Smooth muscle cell (in vitro differentiated cells): ENCODE measurements around the gene SLC6A8. TPM values are rescaled to one million over a fixed set of nuclear protein-coding genes. Genes with fewer than 3 reads are reported as not detected.
"Not testable (repeated sequence)": the region's sequence is repeated elsewhere in the genome, so short reads cannot be mapped to it uniquely, and the experiment has no call there.

ENCODE experiments used
- DNase-seq: peaks from one replicate; lab custom pipeline; 2025; ENCODE audit not compliant: unreplicated experiment; lab: John Stamatoyannopoulos, UW
- H2AFZ ChIP-seq: fragments of 200-600 bp; sonication (generic); 2 replicates; pipeline ENCODE4 v1.6.0; 2016; ENCODE audit warnings: antibody characterized with exemption, low read depth, mild to moderate bottlenecking
- H3F3A ChIP-seq: fragments of 200-600 bp; sonication (generic); 2 replicates; pipeline ENCODE4 v1.6.0; 2017; ENCODE audit warnings: antibody characterized with exemption, low read depth
- H3K27ac ChIP-seq: fragments of 200-600 bp; sonication (generic); 2 replicates; pipeline ENCODE4 v1.5.1; 2016; ENCODE audit warnings: low read depth, mild to moderate bottlenecking
- H3K27me3 ChIP-seq: fragments of 200-600 bp; sonication (generic); 2 replicates; pipeline ENCODE4 v1.6.1; 2016; ENCODE audit warnings: low read depth, mild to moderate bottlenecking
- H3K36me3 ChIP-seq: fragments of 200-600 bp; sonication (generic); 2 replicates; pipeline ENCODE4 v1.5.1; 2016; ENCODE audit warnings: low read depth
- H3K4me1 ChIP-seq: fragments of 200-600 bp; sonication (generic); 2 replicates; pipeline ENCODE4 v1.5.1; 2016; ENCODE audit warnings: low read depth
- H3K4me2 ChIP-seq: fragments of 200-600 bp; sonication (generic); 2 replicates; pipeline ENCODE4 v1.6.0; 2016; ENCODE audit warnings: mild to moderate bottlenecking
- H3K4me3 ChIP-seq: fragments of 200-600 bp; sonication (generic); 2 replicates; pipeline ENCODE4 v1.5.1; 2016; ENCODE audit warnings: mild to moderate bottlenecking
- H3K79me2 ChIP-seq: fragments of 200-600 bp; sonication (generic); 2 replicates; pipeline ENCODE4 v1.6.0; 2016; ENCODE audit warnings: low read depth, mild to moderate bottlenecking
- H3K9ac ChIP-seq: fragments of 200-600 bp; sonication (generic); 2 replicates; pipeline ENCODE4 v1.6.0; 2016; ENCODE audit warnings: low read depth
- H3K9me3 ChIP-seq: fragments of 200-600 bp; sonication (generic); replicated peaks from 2 replicates; pipeline ENCODE4 v1.5.1; 2016; ENCODE audit warnings: low read depth
- H4K20me1 ChIP-seq: fragments of 200-600 bp; sonication (generic); 2 replicates; pipeline ENCODE4 v1.6.0; 2016; ENCODE audit warnings: low read depth
- WGBS: methylation state at CpG from one replicate; pipeline ENCODE4 v1.1.7; 2016; ENCODE audit warnings: low lambda C conversion rate; 5-methylcytosine and 5-hydroxymethylcytosine counted together
- polyA plus RNA-seq: library from polyadenylated mRNA; unstranded; fragments of >200 nt; fragmentation: Nextera tagmentation; extraction: Ambion mirVana; gene quantifications from 2 replicates; pipeline ENCODE4 v1.2.1, GENCODE V29; 2016
- total RNA-seq: library from RNA; depleted of rRNA; stranded (reverse); fragments of >200 nt; gene quantifications from 2 replicates; pipeline ENCODE4 v1.2.3, GENCODE V29; 2014
- TF ChIP-seq, protein P1 (sequence below): fragments of 200-600 bp; sonication (generic); IDR thresholded peaks from 2 replicates; pipeline ENCODE4 v1.5.1; 2017; ENCODE audit warnings: borderline replicate concordance, mild to moderate bottlenecking, antibody characterized with exemption; ENCODE audit not compliant: insufficient read depth, poor library complexity, severe bottlenecking

SLC6A8 gene
- total and polyA plus RNA-seq, 2 experiments from 2014 or later = 45.2 to 98.1 TPM

DNA sequence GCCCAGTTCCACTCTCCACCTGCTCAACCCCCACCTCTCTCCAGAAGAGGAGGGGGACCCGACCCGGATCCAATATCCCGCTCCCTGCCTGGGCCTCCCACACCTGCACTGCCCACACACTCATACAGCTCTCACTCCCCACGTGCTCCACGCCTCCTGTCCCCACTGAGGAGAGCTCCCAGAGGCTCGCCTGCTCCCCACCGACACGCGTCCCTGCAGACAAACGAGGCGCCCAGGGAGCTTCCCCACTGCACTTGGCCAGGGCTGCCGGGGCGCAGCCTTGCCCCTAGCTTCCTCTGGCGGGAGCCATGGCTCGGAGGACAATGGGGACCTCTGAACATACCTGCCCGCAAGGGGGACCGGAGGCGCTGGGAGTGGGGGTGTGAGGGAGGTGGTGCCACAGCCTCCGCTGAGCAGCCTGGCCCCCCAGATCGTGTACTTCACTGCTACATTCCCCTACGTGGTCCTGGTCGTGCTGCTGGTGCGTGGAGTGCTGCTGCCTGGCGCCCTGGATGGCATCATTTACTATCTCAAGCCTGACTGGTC lies 5.0 kb downstream of the SLC6A8 start:
- no peaks in the 10 kb centered on the region for H3K36me3 ChIP-seq
- H2AFZ ChIP-seq = no peak overlapping the region
- DNase-seq = no peak
- no peaks in the 10 kb centered on the region for H3F3A ChIP-seq
- H4K20me1 ChIP-seq = peaks cover 27% of the 10 kb centered on the region
- TF ChIP-seq, protein P1, sequence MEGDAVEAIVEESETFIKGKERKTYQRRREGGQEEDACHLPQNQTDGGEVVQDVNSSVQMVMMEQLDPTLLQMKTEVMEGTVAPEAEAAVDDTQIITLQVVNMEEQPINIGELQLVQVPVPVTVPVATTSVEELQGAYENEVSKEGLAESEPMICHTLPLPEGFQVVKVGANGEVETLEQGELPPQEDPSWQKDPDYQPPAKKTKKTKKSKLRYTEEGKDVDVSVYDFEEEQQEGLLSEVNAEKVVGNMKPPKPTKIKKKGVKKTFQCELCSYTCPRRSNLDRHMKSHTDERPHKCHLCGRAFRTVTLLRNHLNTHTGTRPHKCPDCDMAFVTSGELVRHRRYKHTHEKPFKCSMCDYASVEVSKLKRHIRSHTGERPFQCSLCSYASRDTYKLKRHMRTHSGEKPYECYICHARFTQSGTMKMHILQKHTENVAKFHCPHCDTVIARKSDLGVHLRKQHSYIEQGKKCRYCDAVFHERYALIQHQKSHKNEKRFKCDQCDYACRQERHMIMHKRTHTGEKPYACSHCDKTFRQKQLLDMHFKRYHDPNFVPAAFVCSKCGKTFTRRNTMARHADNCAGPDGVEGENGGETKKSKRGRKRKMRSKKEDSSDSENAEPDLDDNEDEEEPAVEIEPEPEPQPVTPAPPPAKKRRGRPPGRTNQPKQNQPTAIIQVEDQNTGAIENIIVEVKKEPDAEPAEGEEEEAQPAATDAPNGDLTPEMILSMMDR = no peak
- H3K9me3 ChIP-seq = no peaks in the 10 kb centered on the region
- 89% methylated on average over 24 of the region's 24 CpGs for WGBS
- no peak overlapping the region for H3K9ac ChIP-seq
- no peak overlapping the region for H3K4me3 ChIP-seq
- no peaks in the 10 kb centered on the region for H3K4me1 ChIP-seq
- H3K4me2 ChIP-seq = no peak overlapping the region
- no peaks in the 10 kb centered on the region for H3K79me2 ChIP-seq
- H3K27ac ChIP-seq = no peak overlapping the region
- no peaks in the 10 kb centered on the region for H3K27me3 ChIP-seq

DNA sequence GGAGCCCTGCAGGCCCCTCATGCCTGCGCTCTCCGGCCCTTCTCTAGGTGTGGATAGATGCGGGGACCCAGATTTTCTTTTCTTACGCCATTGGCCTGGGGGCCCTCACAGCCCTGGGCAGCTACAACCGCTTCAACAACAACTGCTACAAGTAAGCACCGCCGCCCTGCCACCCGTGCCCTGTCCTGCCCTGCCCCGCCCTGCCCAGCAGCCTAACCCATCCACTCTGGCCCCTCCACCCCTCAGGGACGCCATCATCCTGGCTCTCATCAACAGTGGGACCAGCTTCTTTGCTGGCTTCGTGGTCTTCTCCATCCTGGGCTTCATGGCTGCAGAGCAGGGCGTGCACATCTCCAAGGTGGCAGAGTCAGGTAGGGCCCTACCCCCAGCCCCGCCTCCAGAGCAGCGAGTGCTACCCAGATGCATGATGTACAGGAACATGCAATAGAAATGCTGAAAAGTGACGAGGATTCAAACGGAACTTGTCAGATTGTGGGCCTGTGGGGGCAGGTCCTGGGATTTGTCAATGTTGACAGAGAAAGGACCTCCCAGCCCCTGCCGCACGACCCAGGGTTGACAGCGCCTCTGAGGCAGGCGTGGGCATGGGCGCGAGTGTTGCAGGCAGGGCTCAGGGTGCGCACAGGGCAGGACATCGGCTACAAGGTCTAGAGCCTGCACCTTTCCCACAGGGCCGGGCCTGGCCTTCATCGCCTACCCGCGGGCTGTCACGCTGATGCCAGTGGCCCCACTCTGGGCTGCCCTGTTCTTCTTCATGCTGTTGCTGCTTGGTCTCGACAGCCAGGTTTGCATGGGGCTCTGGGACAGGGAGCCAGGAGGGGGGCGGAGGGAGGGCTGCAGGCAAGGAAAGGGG lies 5.7 kb downstream of the SLC6A8 start:
- Histone ChIP-seq H3K4me3 (no peak overlapping the region), H4K20me1 (peaks cover 27% of the 10 kb centered on the region), H3K27me3 (no peaks in the 10 kb centered on the region), H3K9ac (no peak overlapping the region), H3K4me2 (no peak overlapping the region), H3F3A (no peaks in the 10 kb centered on the region), H2AFZ (no peak overlapping the region), H3K79me2 (no peaks in the 10 kb centered on the region), H3K27ac (no peak overlapping the region), H3K9me3 (no peaks in the 10 kb centered on the region), H3K36me3 (no peaks in the 10 kb centered on the region), H3K4me1 (no peaks in the 10 kb centered on the region)
- WGBS = 89% methylated on average over 23 of the region's 31 CpGs
- TF ChIP-seq, protein P1 = no peak
- no peak for DNase-seq

DNA sequence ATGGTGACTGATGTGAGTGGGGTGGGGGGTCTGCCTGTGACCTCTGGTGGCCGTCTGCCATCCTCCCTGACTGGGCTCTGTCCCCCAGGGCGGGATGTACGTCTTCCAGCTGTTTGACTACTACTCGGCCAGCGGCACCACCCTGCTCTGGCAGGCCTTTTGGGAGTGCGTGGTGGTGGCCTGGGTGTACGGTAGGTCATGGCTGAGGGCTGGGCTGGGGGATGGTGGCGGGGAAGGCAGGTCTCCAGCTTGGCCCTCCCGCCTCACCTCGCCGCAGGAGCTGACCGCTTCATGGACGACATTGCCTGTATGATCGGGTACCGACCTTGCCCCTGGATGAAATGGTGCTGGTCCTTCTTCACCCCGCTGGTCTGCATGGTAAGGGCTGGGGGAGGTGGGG lies 6.5 kb downstream of the SLC6A8 start:
- H4K20me1 ChIP-seq = peaks cover 26% of the 10 kb centered on the region
- not testable (repeated sequence) for H3K9ac ChIP-seq, H2AFZ ChIP-seq, H3F3A ChIP-seq, H3K4me2 ChIP-seq, H3K36me3 ChIP-seq, H3K4me3 ChIP-seq, H3K79me2 ChIP-seq, H3K4me1 ChIP-seq, H3K27ac ChIP-seq, H3K27me3 ChIP-seq, DNase-seq, H3K9me3 ChIP-seq
- 89% methylated on average over 16 of the region's 16 CpGs for WGBS

DNA sequence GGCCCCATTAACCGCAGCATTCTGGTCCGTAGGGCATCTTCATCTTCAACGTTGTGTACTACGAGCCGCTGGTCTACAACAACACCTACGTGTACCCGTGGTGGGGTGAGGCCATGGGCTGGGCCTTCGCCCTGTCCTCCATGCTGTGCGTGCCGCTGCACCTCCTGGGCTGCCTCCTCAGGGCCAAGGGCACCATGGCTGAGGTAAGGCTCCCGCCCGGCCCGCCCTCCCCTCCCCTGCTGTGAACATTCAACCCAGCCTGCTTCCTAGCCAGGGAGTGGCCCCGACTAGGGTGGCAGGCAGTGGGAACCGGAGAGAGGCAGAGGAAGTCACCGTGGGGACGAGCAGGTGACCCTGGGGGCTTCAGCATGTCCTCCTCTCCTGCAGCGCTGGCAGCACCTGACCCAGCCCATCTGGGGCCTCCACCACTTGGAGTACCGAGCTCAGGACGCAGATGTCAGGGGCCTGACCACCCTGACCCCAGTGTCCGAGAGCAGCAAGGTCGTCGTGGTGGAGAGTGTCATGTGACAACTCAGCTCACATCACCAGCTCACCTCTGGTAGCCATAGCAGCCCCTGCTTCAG lies 7.1 kb downstream of the SLC6A8 start:
- no peaks in the 10 kb centered on the region for H3K27me3 ChIP-seq
- no peak overlapping the region for H2AFZ ChIP-seq
- H3K79me2 ChIP-seq = no peaks in the 10 kb centered on the region
- 90% methylated on average over 16 of the region's 23 CpGs for WGBS
- H3K9me3 ChIP-seq = no peaks in the 10 kb centered on the region
- H4K20me1 ChIP-seq = peaks cover 21% of the 10 kb centered on the region
- H3K4me1 ChIP-seq = no peaks in the 10 kb centered on the region
- H3K36me3 ChIP-seq = no peaks in the 10 kb centered on the region
- no peak overlapping the region for H3K4me2 ChIP-seq
- H3K9ac ChIP-seq = no peak overlapping the region
- DNase-seq = no peak
- no peak overlapping the region for H3K27ac ChIP-seq
- no peak overlapping the region for H3K4me3 ChIP-seq
- no peaks in the 10 kb centered on the region for H3F3A ChIP-seq
- TF ChIP-seq, protein P1 = no peak
